GM21423 (cell line): Measurements from ENCODE around the gene DENND1A.

Experiments
- ATAC-seq: cut with Tn5 transposase; IDR thresholded peaks from one replicate; pipeline ENCODE4 v1.9.1; 2021; ENCODE audit warnings: mild to moderate bottlenecking, moderate library complexity; ENCODE audit not compliant: unreplicated experiment

Gene DENND1A

GRCh38 chr9:123775289-123776284 lies 154.3 kb downstream of the DENND1A start:
- ATAC-seq: no peak

GRCh38 chr9:123773783-123774182 lies 156.1 kb downstream of the DENND1A start:
- ATAC-seq: no peak

GRCh38 chr9:123772967-123773366 lies 157.0 kb downstream of the DENND1A start:
- no peak for ATAC-seq

- no peak for ATAC-seq
Measured at GRCh38 chr9:123772374-123772773, 157.6 kb downstream of the DENND1A start.

- no peak for ATAC-seq
Measured at GRCh38 chr9:123771690-123772089, 158.2 kb downstream of the DENND1A start.

- ATAC-seq: no peak
Measured at GRCh38 chr9:123769719-123770118, 160.2 kb downstream of the DENND1A start.

GRCh38 chr9:123763910-123764588 lies 165.9 kb downstream of the DENND1A start:
- no peak for ATAC-seq

- no peak for ATAC-seq
Measured at GRCh38 chr9:123761905-123762605, 167.9 kb downstream of the DENND1A start.

- no peak for ATAC-seq
Measured at GRCh38 chr9:123757960-123758359, 172.0 kb downstream of the DENND1A start.

- no peak for ATAC-seq
Measured at GRCh38 chr9:123757547-123757946, 172.4 kb downstream of the DENND1A start.

- no peak for ATAC-seq
Measured at GRCh38 chr9:123756484-123757106, 173.3 kb downstream of the DENND1A start.

GRCh38 chr9:123753669-123754258 lies 176.2 kb downstream of the DENND1A start:
- ATAC-seq: no peak

- no peak for ATAC-seq
Measured at GRCh38 chr9:123753016-123753415, 176.9 kb downstream of the DENND1A start.

GRCh38 chr9:123749580-123750202 lies 180.2 kb downstream of the DENND1A start:
- ATAC-seq: peak; percentile 55

GRCh38 chr9:123746765-123747164 lies 183.2 kb downstream of the DENND1A start:
- no peak for ATAC-seq

GRCh38 chr9:123745933-123746332 lies 184.0 kb downstream of the DENND1A start:
- ATAC-seq: no peak

GRCh38 chr9:123745451-123745850 lies 184.5 kb downstream of the DENND1A start:
- ATAC-seq: no peak

- no peak for ATAC-seq
Measured at GRCh38 chr9:123743737-123744136, 186.2 kb downstream of the DENND1A start.

- no peak for ATAC-seq
Measured at GRCh38 chr9:123742009-123742767, 187.7 kb downstream of the DENND1A start.
